HCT116 (cell line): ENCODE results near the gene ASPHD1. TPM values are rescaled to one million over a fixed set of nuclear protein-coding genes. Genes with fewer than 3 reads are reported as not detected.

Experiments used
- ATAC-seq: fragments of 200-7000 bp; cut with Tn5 transposase; 2 replicates; pipeline ENCODE4 v1.9.1; 2020; ENCODE audit warnings: mild to moderate bottlenecking, moderate library complexity
- BruUV-seq: library from RNA; stranded (reverse); fragments of 400-500 nt; replicated peaks from 2 replicates; lab custom pipeline; 2021; lab: Mats Ljungman, UMichigan
- CTCF ChIA-PET: fragments of 300-600 bp; sonication (Branson Sonifier 250); formaldehyde crosslinking; loops from one replicate; lab custom pipeline; 2021; ENCODE audit warnings: antibody characterized with exemption; lab: Charles Lee
- POLR2A ChIA-PET: fragments of 300-600, 350-600 bp; sonication (Branson Sonifier 250); formaldehyde crosslinking; loops from one replicate; lab custom pipeline; 2021; ENCODE audit warnings: antibody characterized with exemption; lab: Charles Lee
- RAD21 ChIA-PET, 2 experiments: fragments of 300-600 bp; sonication (Branson Sonifier 250); formaldehyde crosslinking; loops; one replicate each; lab custom pipeline; 2023; ENCODE audit warnings: low total read pairs in 2 of 2; ENCODE audit not compliant: uncharacterized antibody in 2 of 2, unreplicated experiment in 2 of 2, low non-redundant PET in 1 of 2; lab: Charles Lee
- DNase-seq: peaks from one replicate; pipeline ENCODE4 v3.0.0-alpha.2; 2010; ENCODE audit warnings: low read depth, low spot score
- H2AFZ ChIP-seq: fragments of 200-600 bp; shearing (Covaris generic), sonication (generic); 2 replicates; pipeline ENCODE4 v1.6.1; 2017; ENCODE audit warnings: low read depth, mixed run types, mixed read lengths, antibody characterized with exemption, low read length; ENCODE audit not compliant: poor library complexity, severe bottlenecking
- H3K27ac ChIP-seq: 2 replicates; pipeline ENCODE4 v1.5.1; 2012; ENCODE audit warnings: low read depth, low read length
- H3K27me3 ChIP-seq: fragments of 200-600 bp; sonication (generic); 2 replicates; pipeline ENCODE4 v1.6.1; 2016; ENCODE audit warnings: mixed run types, low read length, mixed read lengths; ENCODE audit not compliant: insufficient read depth
- H3K36me3 ChIP-seq, 2 experiments: fragments of 200-500 bp in 1 of 2; fragments of 200-600 bp in 1 of 2; sonication (Bioruptor generic) in 1 of 2; sonication (generic) in 1 of 2; 2 replicates each; pipeline versions ENCODE4 v1.5.1 to v1.6.1; 2014 to 2016; ENCODE audit warnings: low read length in 2 of 2, inconsistent platforms in 1 of 2, mixed read lengths in 1 of 2, mixed run types in 1 of 2; ENCODE audit not compliant: insufficient read depth in 2 of 2, control insufficient read depth in 1 of 2
- H3K4me1 ChIP-seq, 2 experiments: fragments of 200-600 bp in 1 of 2; sonication (generic) in 1 of 2; 2 replicates each; pipeline versions ENCODE4 v1.5.1 to v1.6.1; 2012 to 2017; ENCODE audit warnings: low read length in 2 of 2, inconsistent platforms in 1 of 2, mild to moderate bottlenecking in 1 of 2, mixed read lengths in 1 of 2, mixed run types in 1 of 2, moderate library complexity in 1 of 2; ENCODE audit not compliant: insufficient read depth in 2 of 2, control insufficient read depth in 1 of 2
- H3K4me2 ChIP-seq: fragments of 200-600 bp; sonication (generic); 2 replicates; pipeline ENCODE4 v1.6.1; 2017; ENCODE audit warnings: mixed run types, low read length, mixed read lengths
- H3K4me3 ChIP-seq, 2 experiments: fragments of 200-600 bp in 1 of 2; sonication (generic) in 1 of 2; replicated peaks in 1 of 2; 2 replicates each; pipeline ENCODE4 v1.5.1; 2011 to 2016; ENCODE audit warnings: low read length in 2 of 2, control low read depth in 1 of 2, low read depth in 1 of 2, mild to moderate bottlenecking in 1 of 2, mixed read lengths in 1 of 2, mixed run types in 1 of 2
- H3K79me2 ChIP-seq: fragments of 200-600 bp; sonication (generic); 2 replicates; pipeline ENCODE4 v1.6.1; 2017; ENCODE audit warnings: mild to moderate bottlenecking, mixed run types, low read length, moderate library complexity, mixed read lengths; ENCODE audit not compliant: insufficient read depth
- H3K9ac ChIP-seq: fragments of 200-600 bp; sonication (generic); 2 replicates; pipeline ENCODE4 v1.6.1; 2016; ENCODE audit warnings: low read length, mixed read lengths
- H3K9me2 ChIP-seq: fragments of 200-600 bp; sonication (generic), shearing (Covaris generic); 2 replicates; pipeline ENCODE4 v1.6.1; 2017; ENCODE audit warnings: mixed run types, mild to moderate bottlenecking, moderate library complexity; ENCODE audit not compliant: insufficient read depth
- H3K9me3 ChIP-seq, 2 experiments: fragments of 200-500 bp in 1 of 2; fragments of 200-600 bp in 1 of 2; sonication (Bioruptor generic) in 1 of 2; sonication (generic) in 1 of 2; 2 replicates each; pipeline ENCODE4 v1.6.1; 2014 to 2017; ENCODE audit warnings: low read length in 2 of 2, mixed read lengths in 2 of 2, inconsistent platforms in 1 of 2, low read depth in 1 of 2, mild to moderate bottlenecking in 1 of 2, mixed run types in 1 of 2, moderate library complexity in 1 of 2; ENCODE audit not compliant: control insufficient read depth in 1 of 2, insufficient read depth in 1 of 2
- H4K20me1 ChIP-seq: fragments of 200-600 bp; sonication (generic), shearing (Covaris generic); 2 replicates; pipeline ENCODE4 v1.6.1; 2017; ENCODE audit warnings: mixed run types, mild to moderate bottlenecking, moderate library complexity; ENCODE audit not compliant: insufficient read depth
- CBX3 ChIP-seq: IDR thresholded peaks from 2 replicates; pipeline ENCODE4 v1.6.1; 2012; ENCODE audit warnings: low read depth
- CEBPB ChIP-seq: IDR thresholded peaks from 2 replicates; pipeline ENCODE4 v1.6.1; 2012; ENCODE audit warnings: low read depth
- EGR1 ChIP-seq: IDR thresholded peaks from 2 replicates; pipeline ENCODE4 v1.6.1; 2012; ENCODE audit warnings: low read depth
- ELF1 ChIP-seq: IDR thresholded peaks from 2 replicates; pipeline ENCODE4 v1.6.1; 2012; ENCODE audit warnings: low read depth, borderline replicate concordance
- EZH2phosphoT487 ChIP-seq: fragments of 200-600 bp; IDR thresholded peaks from 2 replicates; pipeline ENCODE4 v1.6.1; 2018; ENCODE audit warnings: antibody characterized with exemption, borderline replicate concordance
- POLR2A ChIP-seq: IDR thresholded peaks from 2 replicates; pipeline ENCODE4 v1.7.0; 2011; ENCODE audit warnings: borderline replicate concordance; ENCODE audit not compliant: insufficient read depth, insufficient read length; ENCODE audit errors: extremely low read depth
- POLR2AphosphoS5 ChIP-seq: IDR thresholded peaks from 2 replicates; pipeline ENCODE4 v1.6.1; 2011; ENCODE audit warnings: mild to moderate bottlenecking, low read depth, low read length, moderate library complexity
- RAD21 ChIP-seq: IDR thresholded peaks from 2 replicates; pipeline ENCODE4 v1.6.1; 2012; ENCODE audit warnings: low read depth, mild to moderate bottlenecking
- SIN3A ChIP-seq: IDR thresholded peaks from 2 replicates; pipeline ENCODE4 v1.6.1; 2012; ENCODE audit warnings: low read depth
- SRF ChIP-seq: IDR thresholded peaks from 2 replicates; pipeline ENCODE4 v1.6.1; 2012; ENCODE audit warnings: low read depth
- TCF7L2 ChIP-seq: IDR thresholded peaks from 2 replicates; pipeline ENCODE4 v1.7.0; 2011; ENCODE audit warnings: borderline replicate concordance, inconsistent platforms; ENCODE audit not compliant: insufficient read depth, insufficient read length; ENCODE audit errors: extremely low read depth
- YY1 ChIP-seq: IDR thresholded peaks from 2 replicates; pipeline ENCODE4 v1.6.1; 2011; ENCODE audit warnings: low read length, low read depth, moderate library complexity, mild to moderate bottlenecking; ENCODE audit not compliant: insufficient replicate concordance; ENCODE audit errors: extremely low read depth
- ZFX ChIP-seq: fragments of 450-650 bp; IDR thresholded peaks from 2 replicates; pipeline ENCODE4 v1.6.1; 2017
- intact Hi-C: fragments of 100-400 bp; cut with micrococcal nuclease; formaldehyde crosslinking; loops from 2 replicates; pipeline ENCODE4 v1.10.0; 2022
- total RNA-seq: library from RNA; stranded (reverse); gene quantifications from one replicate; pipeline ENCODE4 v1.2.1, GENCODE V29; 2021; ENCODE audit not compliant: unreplicated experiment
- TF ChIP-seq, protein P1 (sequence below): IDR thresholded peaks from 2 replicates; pipeline ENCODE4 v1.6.1; 2012
- TF ChIP-seq, protein P2 (sequence below): IDR thresholded peaks from 2 replicates; pipeline ENCODE4 v1.6.1; 2012
- TF ChIP-seq, protein P3 (sequence below): IDR thresholded peaks from 2 replicates; pipeline ENCODE4 v1.6.1; 2011; ENCODE audit warnings: mild to moderate bottlenecking, low read length, moderate library complexity; ENCODE audit not compliant: insufficient replicate concordance; ENCODE audit errors: extremely low read depth
- TF ChIP-seq, protein P4 (sequence below): IDR thresholded peaks from 2 replicates; pipeline ENCODE4 v1.6.1; 2012; ENCODE audit warnings: low read depth

The ASPHD1 gene
- total RNA-seq, 1 experiment from 2014 or later = 18.4 TPM

DNA sequence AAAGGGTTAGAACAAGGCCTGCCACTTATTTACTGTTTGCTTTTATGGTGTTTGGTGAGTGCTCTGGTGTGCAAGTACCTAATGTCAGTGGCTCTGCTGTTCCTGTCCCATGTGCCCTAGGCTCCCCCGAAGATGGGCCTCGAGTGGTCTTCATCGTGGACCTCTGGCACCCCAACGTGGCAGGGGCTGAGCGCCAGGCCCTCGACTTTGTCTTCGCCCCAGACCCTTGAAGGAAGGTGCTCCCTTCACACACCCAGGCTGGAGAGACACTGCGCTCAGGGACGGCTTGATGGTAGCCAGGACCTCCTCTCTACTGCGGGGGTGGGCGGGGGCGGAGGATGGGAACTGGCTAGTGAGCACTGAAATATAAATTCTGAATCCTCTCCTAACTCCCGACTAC, 5.4 kb downstream of the ASPHD1 start:
- intact Hi-C loops = no loop called here
- CTCF ChIA-PET = no interaction called here

More for the DNA sequence above, 5.4 kb downstream of the ASPHD1 start:
- ATAC-seq (no peak), DNase-seq (no peak)
- Histone ChIP-seq H3K36me3 (no peaks in the 10 kb centered on the region), H3K4me1 (peaks cover 0 to 10% of the 10 kb centered on the region in 2 experiments; a peak in 2 of 4 replicates), H3K27ac (no peak overlapping the region), H3K9me2 (no peaks in the 10 kb centered on the region), H3K27me3 (no peaks in the 10 kb centered on the region), H3K9me3 (no peaks in the 10 kb centered on the region), H4K20me1 (no peaks in the 10 kb centered on the region), H3K4me3 (no peak overlapping the region), H3K9ac (no peak overlapping the region), H2AFZ (no peak overlapping the region), H3K79me2 (no peaks in the 10 kb centered on the region), H3K4me2 (no peak overlapping the region)
- ChIA-PET RAD21 (no interaction called here), POLR2A (interaction anchor here (0.7 kb wide), 1 partner anchor 89 kb away, joined by 3 read pairs; no protein-coding TSS in a partner anchor)
- TF ChIP-seq POLR2A (no peak), RAD21 (no peak), POLR2AphosphoS5 (no peak), ZFX (no peak), EZH2phosphoT487 (no peak), EGR1 (no peak), YY1 (no peak), CBX3 (no peak), SIN3A (no peak), ELF1 (no peak), SRF (no peak), CEBPB (no peak), TCF7L2 (no peak)
- TF ChIP-seq, protein P1, sequence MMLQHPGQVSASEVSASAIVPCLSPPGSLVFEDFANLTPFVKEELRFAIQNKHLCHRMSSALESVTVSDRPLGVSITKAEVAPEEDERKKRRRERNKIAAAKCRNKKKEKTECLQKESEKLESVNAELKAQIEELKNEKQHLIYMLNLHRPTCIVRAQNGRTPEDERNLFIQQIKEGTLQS = no peak
- TF ChIP-seq, protein P2, sequence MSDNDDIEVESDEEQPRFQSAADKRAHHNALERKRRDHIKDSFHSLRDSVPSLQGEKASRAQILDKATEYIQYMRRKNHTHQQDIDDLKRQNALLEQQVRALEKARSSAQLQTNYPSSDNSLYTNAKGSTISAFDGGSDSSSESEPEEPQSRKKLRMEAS = no peak
- TF ChIP-seq, protein P3, sequence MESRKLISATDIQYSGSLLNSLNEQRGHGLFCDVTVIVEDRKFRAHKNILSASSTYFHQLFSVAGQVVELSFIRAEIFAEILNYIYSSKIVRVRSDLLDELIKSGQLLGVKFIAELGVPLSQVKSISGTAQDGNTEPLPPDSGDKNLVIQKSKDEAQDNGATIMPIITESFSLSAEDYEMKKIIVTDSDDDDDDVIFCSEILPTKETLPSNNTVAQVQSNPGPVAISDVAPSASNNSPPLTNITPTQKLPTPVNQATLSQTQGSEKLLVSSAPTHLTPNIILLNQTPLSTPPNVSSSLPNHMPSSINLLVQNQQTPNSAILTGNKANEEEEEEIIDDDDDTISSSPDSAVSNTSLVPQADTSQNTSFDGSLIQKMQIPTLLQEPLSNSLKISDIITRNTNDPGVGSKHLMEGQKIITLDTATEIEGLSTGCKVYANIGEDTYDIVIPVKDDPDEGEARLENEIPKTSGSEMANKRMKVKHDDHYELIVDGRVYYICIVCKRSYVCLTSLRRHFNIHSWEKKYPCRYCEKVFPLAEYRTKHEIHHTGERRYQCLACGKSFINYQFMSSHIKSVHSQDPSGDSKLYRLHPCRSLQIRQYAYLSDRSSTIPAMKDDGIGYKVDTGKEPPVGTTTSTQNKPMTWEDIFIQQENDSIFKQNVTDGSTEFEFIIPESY = no peak
- TF ChIP-seq, protein P4, sequence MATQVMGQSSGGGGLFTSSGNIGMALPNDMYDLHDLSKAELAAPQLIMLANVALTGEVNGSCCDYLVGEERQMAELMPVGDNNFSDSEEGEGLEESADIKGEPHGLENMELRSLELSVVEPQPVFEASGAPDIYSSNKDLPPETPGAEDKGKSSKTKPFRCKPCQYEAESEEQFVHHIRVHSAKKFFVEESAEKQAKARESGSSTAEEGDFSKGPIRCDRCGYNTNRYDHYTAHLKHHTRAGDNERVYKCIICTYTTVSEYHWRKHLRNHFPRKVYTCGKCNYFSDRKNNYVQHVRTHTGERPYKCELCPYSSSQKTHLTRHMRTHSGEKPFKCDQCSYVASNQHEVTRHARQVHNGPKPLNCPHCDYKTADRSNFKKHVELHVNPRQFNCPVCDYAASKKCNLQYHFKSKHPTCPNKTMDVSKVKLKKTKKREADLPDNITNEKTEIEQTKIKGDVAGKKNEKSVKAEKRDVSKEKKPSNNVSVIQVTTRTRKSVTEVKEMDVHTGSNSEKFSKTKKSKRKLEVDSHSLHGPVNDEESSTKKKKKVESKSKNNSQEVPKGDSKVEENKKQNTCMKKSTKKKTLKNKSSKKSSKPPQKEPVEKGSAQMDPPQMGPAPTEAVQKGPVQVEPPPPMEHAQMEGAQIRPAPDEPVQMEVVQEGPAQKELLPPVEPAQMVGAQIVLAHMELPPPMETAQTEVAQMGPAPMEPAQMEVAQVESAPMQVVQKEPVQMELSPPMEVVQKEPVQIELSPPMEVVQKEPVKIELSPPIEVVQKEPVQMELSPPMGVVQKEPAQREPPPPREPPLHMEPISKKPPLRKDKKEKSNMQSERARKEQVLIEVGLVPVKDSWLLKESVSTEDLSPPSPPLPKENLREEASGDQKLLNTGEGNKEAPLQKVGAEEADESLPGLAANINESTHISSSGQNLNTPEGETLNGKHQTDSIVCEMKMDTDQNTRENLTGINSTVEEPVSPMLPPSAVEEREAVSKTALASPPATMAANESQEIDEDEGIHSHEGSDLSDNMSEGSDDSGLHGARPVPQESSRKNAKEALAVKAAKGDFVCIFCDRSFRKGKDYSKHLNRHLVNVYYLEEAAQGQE = no peak
- BruUV-seq = no TSS peak
